Measurements from ENCODE around the gene RAB26. TPM values are rescaled to one million over a fixed set of nuclear protein-coding genes. Genes with fewer than 3 reads are reported as not detected.

Gene RAB26
- total and polyA plus RNA-seq, 2 of the 13 experiments (the other 11 are each of a cell fraction or from before 2014, with no cell fraction given): 0.86 to 3.6 TPM

DNA sequence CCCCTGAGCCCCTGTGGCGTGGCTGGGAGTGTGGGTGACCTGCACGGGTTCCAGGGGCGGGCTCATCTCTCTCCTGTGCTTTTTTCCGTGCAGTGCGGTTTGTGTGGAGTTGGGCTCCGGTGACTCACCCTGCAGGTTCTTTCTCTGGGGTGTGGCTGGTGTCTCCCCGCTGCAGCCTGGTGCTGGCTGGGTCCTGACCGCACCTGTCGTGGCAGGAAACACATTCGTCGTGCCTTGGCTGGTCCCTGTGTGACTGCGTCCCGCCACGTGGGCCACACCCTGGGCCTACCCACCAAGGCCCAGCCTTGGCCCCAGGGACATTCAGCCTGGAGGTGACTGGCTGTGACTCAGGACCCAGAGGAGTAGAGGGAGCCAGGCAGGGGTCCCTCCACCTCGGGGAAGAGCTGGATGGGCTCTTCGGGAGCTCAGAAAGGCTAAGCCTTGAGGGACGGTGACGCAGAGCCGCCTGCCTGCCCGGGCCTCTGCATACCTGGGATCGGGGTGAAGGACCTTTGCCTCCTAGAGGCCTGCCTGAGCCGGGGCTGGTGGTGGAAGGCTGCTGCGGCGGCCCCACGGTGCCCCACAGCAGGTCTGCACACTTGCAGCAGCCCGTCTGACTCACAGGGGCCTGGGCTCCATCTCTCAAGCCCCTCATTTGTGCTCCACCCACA, 14.9 kb downstream of the RAB26 start (continued):
- TF ChIP-seq, protein P1, sequence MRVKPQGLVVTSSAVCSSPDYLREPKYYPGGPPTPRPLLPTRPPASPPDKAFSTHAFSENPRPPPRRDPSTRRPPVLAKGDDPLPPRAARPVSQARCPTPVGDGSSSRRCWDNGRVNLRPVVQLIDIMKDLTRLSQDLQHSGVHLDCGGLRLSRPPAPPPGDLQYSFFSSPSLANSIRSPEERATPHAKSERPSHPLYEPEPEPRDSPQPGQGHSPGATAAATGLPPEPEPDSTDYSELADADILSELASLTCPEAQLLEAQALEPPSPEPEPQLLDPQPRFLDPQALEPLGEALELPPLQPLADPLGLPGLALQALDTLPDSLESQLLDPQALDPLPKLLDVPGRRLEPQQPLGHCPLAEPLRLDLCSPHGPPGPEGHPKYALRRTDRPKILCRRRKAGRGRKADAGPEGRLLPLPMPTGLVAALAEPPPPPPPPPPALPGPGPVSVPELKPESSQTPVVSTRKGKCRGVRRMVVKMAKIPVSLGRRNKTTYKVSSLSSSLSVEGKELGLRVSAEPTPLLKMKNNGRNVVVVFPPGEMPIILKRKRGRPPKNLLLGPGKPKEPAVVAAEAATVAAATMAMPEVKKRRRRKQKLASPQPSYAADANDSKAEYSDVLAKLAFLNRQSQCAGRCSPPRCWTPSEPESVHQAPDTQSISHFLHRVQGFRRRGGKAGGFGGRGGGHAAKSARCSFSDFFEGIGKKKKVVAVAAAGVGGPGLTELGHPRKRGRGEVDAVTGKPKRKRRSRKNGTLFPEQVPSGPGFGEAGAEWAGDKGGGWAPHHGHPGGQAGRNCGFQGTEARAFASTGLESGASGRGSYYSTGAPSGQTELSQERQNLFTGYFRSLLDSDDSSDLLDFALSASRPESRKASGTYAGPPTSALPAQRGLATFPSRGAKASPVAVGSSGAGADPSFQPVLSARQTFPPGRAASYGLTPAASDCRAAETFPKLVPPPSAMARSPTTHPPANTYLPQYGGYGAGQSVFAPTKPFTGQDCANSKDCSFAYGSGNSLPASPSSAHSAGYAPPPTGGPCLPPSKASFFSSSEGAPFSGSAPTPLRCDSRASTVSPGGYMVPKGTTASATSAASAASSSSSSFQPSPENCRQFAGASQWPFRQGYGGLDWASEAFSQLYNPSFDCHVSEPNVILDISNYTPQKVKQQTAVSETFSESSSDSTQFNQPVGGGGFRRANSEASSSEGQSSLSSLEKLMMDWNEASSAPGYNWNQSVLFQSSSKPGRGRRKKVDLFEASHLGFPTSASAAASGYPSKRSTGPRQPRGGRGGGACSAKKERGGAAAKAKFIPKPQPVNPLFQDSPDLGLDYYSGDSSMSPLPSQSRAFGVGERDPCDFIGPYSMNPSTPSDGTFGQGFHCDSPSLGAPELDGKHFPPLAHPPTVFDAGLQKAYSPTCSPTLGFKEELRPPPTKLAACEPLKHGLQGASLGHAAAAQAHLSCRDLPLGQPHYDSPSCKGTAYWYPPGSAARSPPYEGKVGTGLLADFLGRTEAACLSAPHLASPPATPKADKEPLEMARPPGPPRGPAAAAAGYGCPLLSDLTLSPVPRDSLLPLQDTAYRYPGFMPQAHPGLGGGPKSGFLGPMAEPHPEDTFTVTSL (CRISPR knock-in tag; IDR thresholded peaks at IDR 0.05; ENCODE audit: borderline replicate concordance): no peak
- no peak for TF ChIP-seq NFE2L2 (IDR thresholded peaks at IDR 0.05; ENCODE audit: low read length)
- no peak for TF ChIP-seq SRSF4 (IDR thresholded peaks at IDR 0.05; ENCODE audit: low read depth, low read length, poor library complexity, severe bottlenecking)
- peak; percentile 17; the same call in 1 of the 2 replicates for TF ChIP-seq CREM (IDR thresholded peaks at IDR 0.05)
- TF ChIP-seq CREM (CRISPR knock-in tag; IDR thresholded peaks at IDR 0.05): no peak
- TF ChIP-seq SAFB2 (CRISPR knock-in tag; IDR thresholded peaks at IDR 0.05; ENCODE audit: borderline replicate concordance, low read depth): 0 out of 2 replicates have a peak, but pooled peaks have one; percentile 66
- TF ChIP-seq, protein P2, sequence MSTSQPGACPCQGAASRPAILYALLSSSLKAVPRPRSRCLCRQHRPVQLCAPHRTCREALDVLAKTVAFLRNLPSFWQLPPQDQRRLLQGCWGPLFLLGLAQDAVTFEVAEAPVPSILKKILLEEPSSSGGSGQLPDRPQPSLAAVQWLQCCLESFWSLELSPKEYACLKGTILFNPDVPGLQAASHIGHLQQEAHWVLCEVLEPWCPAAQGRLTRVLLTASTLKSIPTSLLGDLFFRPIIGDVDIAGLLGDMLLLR (CRISPR knock-in tag; IDR thresholded peaks at IDR 0.05): peak; percentile 59; the same call in 1 of the 2 replicates
- TF ChIP-seq KLF9 (CRISPR knock-in tag; IDR thresholded peaks at IDR 0.05; ENCODE audit: low read depth): no peak
- TF ChIP-seq ZNF33A (CRISPR knock-in tag; IDR thresholded peaks at IDR 0.05; ENCODE audit: borderline replicate concordance): no peak
- peak; percentile 31; the same call in 1 of the 2 replicates for TF ChIP-seq SPEN (CRISPR knock-in tag; IDR thresholded peaks at IDR 0.05; ENCODE audit: low read depth)
- TF ChIP-seq, protein P3, sequence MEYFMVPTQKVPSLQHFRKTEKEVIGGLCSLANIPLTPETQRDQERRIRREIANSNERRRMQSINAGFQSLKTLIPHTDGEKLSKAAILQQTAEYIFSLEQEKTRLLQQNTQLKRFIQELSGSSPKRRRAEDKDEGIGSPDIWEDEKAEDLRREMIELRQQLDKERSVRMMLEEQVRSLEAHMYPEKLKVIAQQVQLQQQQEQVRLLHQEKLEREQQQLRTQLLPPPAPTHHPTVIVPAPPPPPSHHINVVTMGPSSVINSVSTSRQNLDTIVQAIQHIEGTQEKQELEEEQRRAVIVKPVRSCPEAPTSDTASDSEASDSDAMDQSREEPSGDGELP (IDR thresholded peaks at IDR 0.05; ENCODE audit: borderline replicate concordance, low read depth): no peak
- TF ChIP-seq CBX5 (CRISPR knock-in tag; IDR thresholded peaks at IDR 0.05; ENCODE audit: borderline replicate concordance): no peak; the same call in 1 of the 2 replicates
- no peak for TF ChIP-seq NFIB (CRISPR knock-in tag; IDR thresholded peaks at IDR 0.05; ENCODE audit: borderline replicate concordance)
- TF ChIP-seq NRL (CRISPR knock-in tag; IDR thresholded peaks at IDR 0.05; ENCODE audit: borderline replicate concordance): no peak
- no peak for TF ChIP-seq GATA4 (IDR thresholded peaks at IDR 0.05; ENCODE audit: borderline replicate concordance, low read depth)
- TF ChIP-seq, protein P4, sequence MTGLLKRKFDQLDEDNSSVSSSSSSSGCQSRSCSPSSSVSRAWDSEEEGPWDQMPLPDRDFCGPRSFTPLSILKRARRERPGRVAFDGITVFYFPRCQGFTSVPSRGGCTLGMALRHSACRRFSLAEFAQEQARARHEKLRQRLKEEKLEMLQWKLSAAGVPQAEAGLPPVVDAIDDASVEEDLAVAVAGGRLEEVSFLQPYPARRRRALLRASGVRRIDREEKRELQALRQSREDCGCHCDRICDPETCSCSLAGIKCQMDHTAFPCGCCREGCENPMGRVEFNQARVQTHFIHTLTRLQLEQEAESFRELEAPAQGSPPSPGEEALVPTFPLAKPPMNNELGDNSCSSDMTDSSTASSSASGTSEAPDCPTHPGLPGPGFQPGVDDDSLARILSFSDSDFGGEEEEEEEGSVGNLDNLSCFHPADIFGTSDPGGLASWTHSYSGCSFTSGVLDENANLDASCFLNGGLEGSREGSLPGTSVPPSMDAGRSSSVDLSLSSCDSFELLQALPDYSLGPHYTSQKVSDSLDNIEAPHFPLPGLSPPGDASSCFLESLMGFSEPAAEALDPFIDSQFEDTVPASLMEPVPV (CRISPR knock-in tag; IDR thresholded peaks at IDR 0.05): no peak
- TF ChIP-seq ZNF781 (CRISPR knock-in tag; IDR thresholded peaks at IDR 0.05; ENCODE audit: borderline replicate concordance, not compliant biosample characterization): peak; percentile 34
- TF ChIP-seq, protein P5, sequence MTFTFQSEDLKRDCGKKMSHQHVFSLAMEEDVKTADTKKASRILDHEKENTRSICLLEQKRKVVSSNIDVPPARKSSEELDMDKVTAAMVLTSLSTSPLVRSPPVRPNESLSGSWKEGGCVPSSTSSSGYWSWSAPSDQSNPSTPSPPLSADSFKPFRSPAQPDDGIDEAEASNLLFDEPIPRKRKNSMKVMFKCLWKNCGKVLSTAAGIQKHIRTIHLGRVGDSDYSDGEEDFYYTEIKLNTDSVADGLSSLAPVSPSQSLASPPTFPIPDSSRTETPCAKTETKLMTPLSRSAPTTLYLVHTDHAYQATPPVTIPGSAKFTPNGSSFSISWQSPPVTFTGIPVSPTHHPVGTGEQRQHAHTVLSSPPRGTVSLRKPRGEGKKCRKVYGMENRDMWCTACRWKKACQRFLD (CRISPR knock-in tag; IDR thresholded peaks at IDR 0.05; ENCODE audit: borderline replicate concordance): no peak
- no peak for TF ChIP-seq ZNF430 (CRISPR knock-in tag; IDR thresholded peaks at IDR 0.05)
